ENCODE results near the gene OLFML2A. TPM values are rescaled to one million over a fixed set of nuclear protein-coding genes. Genes with fewer than 3 reads are reported as not detected.

OLFML2A gene
- total and polyA plus RNA-seq, 12 donors = 1.7 to 21.4 (median 7.3) TPM

- Histone ChIP-seq H3K4me1 (replicated peaks in 1 of 2) (no peaks in the 10 kb centered on the region), H3K27ac (no peak overlapping the region), H3K27me3 (no peaks in the 10 kb centered on the region), H3K36me3 (replicated peaks in 1 of 2) (no peaks in the 10 kb centered on the region), H3K4me3 (no peak overlapping the region), H3K9me3 (replicated peaks in 1 of 3) (no peaks in the 10 kb centered on the region)
- intact Hi-C loops (cut with DNase I) = no loop called here
- WGBS, 4 donors = 84 to 93% (median 88%) methylated on average over 4 to 5 of the region's 5 CpGs
- DNase-seq = no peak
- TF ChIP-seq CTCF (IDR thresholded peaks at IDR 0.05) (no peak), POLR2A (IDR thresholded peaks at IDR 0.05) (no peak)
These were observed 37.2 kb downstream of the OLFML2A start for GRCh38 chr9:124814164-124814535.

- DNase-seq = no peak
- WGBS, 4 donors = 76 to 89% (median 89%) methylated on average over 5 of the region's 5 CpGs
These were observed 38.7 kb downstream of the OLFML2A start for GRCh38 chr9:124815601-124816000.

GRCh38 chr9:124818431-124819281 lies 41.7 kb downstream of the OLFML2A start:
- Histone ChIP-seq H3K4me1 (replicated peaks in 1 of 2) (no peaks in the 10 kb centered on the region), H3K9me3 (replicated peaks in 1 of 3) (no peaks in the 10 kb centered on the region), H3K36me3 (replicated peaks in 1 of 2) (no peaks in the 10 kb centered on the region), H3K27ac (peak overlapping the region in 3 of 5 donors; percentile 60 to 79 (median 63)), H3K4me3 (no peak overlapping the region), H3K27me3 (no peaks in the 10 kb centered on the region)
- WGBS, 4 donors = 42 to 45% (median 44%) methylated on average over 6 to 18 of the region's 18 CpGs
- peak; percentile 50 to 84 (median 75) for DNase-seq
- intact Hi-C loops (cut with DNase I) = no loop called here
- TF ChIP-seq POLR2A (IDR thresholded peaks at IDR 0.05) (peak in 1 of 2 donors; percentile 2), CTCF (IDR thresholded peaks at IDR 0.05) (peak in 1 of 6 experiments; percentile 10)

More at GRCh38 chr9:124815601-124816000, 38.7 kb downstream of the OLFML2A start:
- intact Hi-C loops (cut with DNase I) = no loop called here
- Histone ChIP-seq H3K27ac (no peak overlapping the region), H3K9me3 (replicated peaks in 1 of 3) (no peaks in the 10 kb centered on the region), H3K4me3 (no peak overlapping the region), H3K36me3 (replicated peaks in 1 of 2) (no peaks in the 10 kb centered on the region), H3K27me3 (no peaks in the 10 kb centered on the region), H3K4me1 (replicated peaks in 1 of 2) (no peaks in the 10 kb centered on the region)
- no peak for TF ChIP-seq POLR2A (IDR thresholded peaks at IDR 0.05)
- no peak for TF ChIP-seq CTCF (IDR thresholded peaks at IDR 0.05)

- Histone ChIP-seq H3K4me1 (replicated peaks in 1 of 2) (no peaks in the 10 kb centered on the region), H3K27ac (no peak overlapping the region), H3K36me3 (replicated peaks in 1 of 2) (no peaks in the 10 kb centered on the region), H3K4me3 (no peak overlapping the region), H3K9me3 (replicated peaks in 1 of 3) (no peaks in the 10 kb centered on the region), H3K27me3 (no peaks in the 10 kb centered on the region)
- intact Hi-C loops (cut with DNase I) = no loop called here
- DNase-seq = no peak
- 49 to 71% (median 60%) methylated on average over 9 to 12 of the region's 12 CpGs for WGBS, 4 donors
- peak in 1 of 6 experiments; percentile 19 for TF ChIP-seq CTCF (IDR thresholded peaks at IDR 0.05)
- no peak for TF ChIP-seq POLR2A (IDR thresholded peaks at IDR 0.05)
These were observed 44.0 kb downstream of the OLFML2A start for GRCh38 chr9:124820698-124821623.
